ENCODE results near the gene MCRS1. TPM values are rescaled to one million over a fixed set of nuclear protein-coding genes. Genes with fewer than 3 reads are reported as not detected.

MCRS1 gene
- total and polyA plus RNA-seq, 2 donors (not counting 3 experiments of a cell fraction or from before 2014, with no cell fraction given) = 71.1 to 99.3 TPM

- Histone ChIP-seq H3K9me1 (replicated peaks; ENCODE audit: control insufficient read depth, extremely low read depth, insufficient read depth, low read length) (no peaks in the 10 kb centered on the region), H3K36me3 (ENCODE audit: control insufficient read depth in 2 of 2, extremely low read depth in 1 of 2, insufficient read depth in 2 of 2, low read length in 2 of 2) (peaks cover 10 to 27% of the 10 kb centered on the region in 2 experiments), H3K27me3 (ENCODE audit: control insufficient read depth in 2 of 2, insufficient read depth in 2 of 2, low read length in 2 of 2) (no peaks in the 10 kb centered on the region), H3K79me2 (ENCODE audit: control insufficient read depth, insufficient read depth, low read length) (peaks cover 20% of the 10 kb centered on the region), H3K9ac (replicated peaks; ENCODE audit: extremely low read depth, insufficient read depth, low read length) (no peak overlapping the region), H3K27ac (ENCODE audit: insufficient read depth, low read depth, low read length) (no peak overlapping the region), H4K20me1 (replicated peaks; ENCODE audit: control insufficient read depth, extremely low read depth, insufficient read depth, low read length) (no peaks in the 10 kb centered on the region), H3K9me3 (replicated peaks; ENCODE audit: control insufficient read depth, insufficient read depth, low read length) (no peaks in the 10 kb centered on the region), H2AFZ (ENCODE audit: low read depth, low read length) (no peak overlapping the region), H3K4me1 (ENCODE audit: control insufficient read depth, extremely low read depth, insufficient read depth, low read length) (peaks cover 14% of the 10 kb centered on the region), H3K4me2 (ENCODE audit: insufficient read depth, low read length) (peak overlapping the region; percentile 71), H3K4me3 (replicated peaks in 1 of 3; ENCODE audit: insufficient read depth in 1 of 3, low read depth in 1 of 3, low read length in 3 of 3) (no peak overlapping the region)
- intact Hi-C loops (cut with micrococcal nuclease) = loop anchor here (5.0 kb wide), 1 partner anchor 209 kb away; no protein-coding TSS in a partner anchor
- no TSS peak for BruUV-seq (replicated peaks)
- dilution Hi-C loops (cut with MboI; ENCODE audit: extremely low pct_ligation_motif_present, low sequenced_read_pairs) = no loop called here
- ChIA-PET POLR2A (interaction anchor here (0.6 kb wide), 1 partner anchor 298 kb away, joined by 3 read pairs; no protein-coding TSS in a partner anchor), CTCF (interaction anchor here (1.4 to 2.0 kb wide), 4 partner anchors 8 to 224 kb away, joined by 5 to 10 read pairs (median 8); no protein-coding TSS in a partner anchor)
- TF ChIP-seq JUN (IDR thresholded peaks at IDR 0.05; ENCODE audit: borderline replicate concordance, insufficient read depth, insufficient read length, low read depth) (no peak), FOS (IDR thresholded peaks at IDR 0.05; ENCODE audit: borderline replicate concordance, insufficient read depth, low read length) (no peak), MYC (IDR thresholded peaks at IDR 0.05; ENCODE audit: low read depth, low read length) (no peak), GATA2 (IDR thresholded peaks at IDR 0.05; ENCODE audit: insufficient read depth, insufficient read length, low read depth, low read length) (no peak), CTCF (IDR thresholded peaks at IDR 0.05; ENCODE audit: extremely low read depth in 1 of 2, insufficient read depth in 1 of 2, low read depth in 1 of 2, low read length in 2 of 2) (no peak), EZH2 (IDR thresholded peaks at IDR 0.05; ENCODE audit: borderline replicate concordance, low read depth, low read length, severe bottlenecking) (no peak), POLR2A (IDR thresholded peaks at IDR 0.05; ENCODE audit: low read depth, low read length) (no peak), MAX (IDR thresholded peaks at IDR 0.05; ENCODE audit: insufficient read depth, insufficient read length) (no peak), POLR2AphosphoS5 (IDR thresholded peaks at IDR 0.05; ENCODE audit: insufficient read depth, low read depth, low read length) (no peak)
- DNase-seq (ENCODE audit: low read depth, low spot score) (no peak), FAIRE-seq (no peak)
These were observed 1.6 kb downstream of the MCRS1 start for GRCh38 chr12:49566361-49566760.
